22Rv1 (cell line): ENCODE measurements around the gene TFF3.

Source experiments
- ZFX ChIP-seq: fragments of 450-650 bp; IDR thresholded peaks from 2 replicates; pipeline ENCODE4 v1.6.1; 2017; ENCODE audit warnings: antibody characterized with exemption, borderline replicate concordance
- TF ChIP-seq, protein P1 (sequence below): fragments of 450-650 bp; IDR thresholded peaks from 2 replicates; pipeline ENCODE4 v1.5.1; 2017; ENCODE audit warnings: mild to moderate bottlenecking

DNA sequence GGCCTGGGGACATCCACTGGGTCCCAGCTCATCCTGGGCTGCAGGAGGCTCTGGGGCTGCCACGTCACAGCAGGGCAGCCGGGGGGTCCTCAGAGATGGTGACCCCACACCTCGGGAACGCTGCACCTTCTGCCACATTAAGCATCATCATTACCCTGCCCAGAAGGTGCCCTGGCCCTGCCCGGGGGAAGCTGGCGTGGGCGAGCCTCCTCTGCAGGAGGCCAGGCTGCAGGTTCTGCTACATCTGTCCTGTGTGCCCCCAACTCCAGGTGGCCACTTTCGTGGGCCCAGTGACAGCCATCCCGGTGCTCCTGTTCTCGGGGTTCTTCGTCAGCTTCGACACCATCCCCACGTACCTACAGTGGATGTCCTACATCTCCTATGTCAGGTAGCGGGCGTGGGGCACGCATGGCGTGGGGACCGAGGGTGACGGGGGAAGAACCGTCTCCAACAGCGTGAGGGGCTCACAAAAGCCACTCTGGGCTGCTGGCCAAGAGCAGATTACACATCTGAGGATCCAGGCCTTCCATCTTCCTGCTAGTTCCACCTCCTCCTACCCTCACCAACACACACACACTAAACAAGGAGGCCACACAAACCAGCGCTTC lies 20.8 kb downstream of the TFF3 start:
- TF ChIP-seq, protein P1, sequence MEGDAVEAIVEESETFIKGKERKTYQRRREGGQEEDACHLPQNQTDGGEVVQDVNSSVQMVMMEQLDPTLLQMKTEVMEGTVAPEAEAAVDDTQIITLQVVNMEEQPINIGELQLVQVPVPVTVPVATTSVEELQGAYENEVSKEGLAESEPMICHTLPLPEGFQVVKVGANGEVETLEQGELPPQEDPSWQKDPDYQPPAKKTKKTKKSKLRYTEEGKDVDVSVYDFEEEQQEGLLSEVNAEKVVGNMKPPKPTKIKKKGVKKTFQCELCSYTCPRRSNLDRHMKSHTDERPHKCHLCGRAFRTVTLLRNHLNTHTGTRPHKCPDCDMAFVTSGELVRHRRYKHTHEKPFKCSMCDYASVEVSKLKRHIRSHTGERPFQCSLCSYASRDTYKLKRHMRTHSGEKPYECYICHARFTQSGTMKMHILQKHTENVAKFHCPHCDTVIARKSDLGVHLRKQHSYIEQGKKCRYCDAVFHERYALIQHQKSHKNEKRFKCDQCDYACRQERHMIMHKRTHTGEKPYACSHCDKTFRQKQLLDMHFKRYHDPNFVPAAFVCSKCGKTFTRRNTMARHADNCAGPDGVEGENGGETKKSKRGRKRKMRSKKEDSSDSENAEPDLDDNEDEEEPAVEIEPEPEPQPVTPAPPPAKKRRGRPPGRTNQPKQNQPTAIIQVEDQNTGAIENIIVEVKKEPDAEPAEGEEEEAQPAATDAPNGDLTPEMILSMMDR, result no peak
- no peak for TF ChIP-seq ZFX
